ENCODE results near the gene DLK1.

The DLK1 gene

DNA sequence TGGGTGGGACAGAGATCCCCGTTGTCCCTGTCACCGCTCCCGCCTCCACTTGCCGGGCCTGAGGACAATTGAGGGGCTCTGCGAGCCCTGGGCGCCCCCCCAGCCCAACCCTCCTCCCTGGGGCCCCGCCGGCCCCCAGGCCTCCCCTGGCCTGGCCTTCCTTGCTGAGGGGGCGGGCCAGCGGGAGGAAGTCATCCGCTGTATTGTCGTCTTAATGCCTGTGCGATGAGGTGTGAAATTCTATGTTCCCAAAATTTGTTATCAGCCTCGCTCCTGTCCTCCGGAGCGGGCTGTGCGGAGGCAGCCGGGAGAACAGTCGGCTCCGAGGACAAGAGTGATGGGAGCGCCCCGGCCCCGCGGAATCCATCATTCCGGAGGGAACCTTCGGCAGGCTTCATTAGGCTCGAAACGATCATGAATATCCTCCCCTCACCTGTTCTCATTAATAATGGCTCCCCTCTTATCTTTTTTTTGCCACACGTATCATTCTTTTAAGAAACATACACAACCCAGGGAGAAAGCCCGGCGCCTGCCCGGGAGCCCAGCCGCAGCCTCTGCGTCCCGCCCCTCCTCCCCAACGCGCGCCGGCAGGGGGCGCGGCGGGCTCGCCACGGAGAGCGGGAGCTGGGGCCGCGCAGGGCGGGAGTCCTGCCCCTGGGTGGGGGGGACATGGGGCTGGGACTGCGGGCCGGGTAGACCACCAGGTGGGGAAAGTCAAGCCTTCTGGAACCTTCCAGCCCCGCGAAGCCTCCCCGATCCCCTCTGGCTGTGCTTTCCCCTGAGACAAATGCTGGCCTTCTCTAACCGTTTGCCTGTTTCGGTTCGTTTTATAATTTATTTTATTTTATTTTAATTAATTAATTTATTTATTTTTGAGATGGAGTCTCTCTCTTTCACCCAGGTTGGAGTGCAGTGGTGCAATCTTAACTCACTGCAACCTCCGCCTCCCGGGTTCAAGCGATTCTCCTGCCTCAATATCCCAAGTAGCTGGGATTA, 17.1 kb upstream of the DLK1 start:
- Histone ChIP-seq H3K9me3 (no peaks in the 10 kb centered on the region), H3K4me3 (ENCODE audit: low read depth, low read length) (no peak overlapping the region), H3K27me3 (no peaks in the 10 kb centered on the region), H3K36me3 (no peaks in the 10 kb centered on the region), H3K4me1 (peaks cover 40% of the 10 kb centered on the region)
- TF ChIP-seq CTCF (IDR thresholded peaks at IDR 0.05; ENCODE audit: low read depth, low read length) = no peak
- DNase-seq = no peak

- no peak for TF ChIP-seq CTCF (IDR thresholded peaks at IDR 0.05; ENCODE audit: low read depth, low read length)
- no peak for DNase-seq
These were observed 16.3 kb upstream of the DLK1 start for GRCh38 chr14:100710391-100710790.

DNA sequence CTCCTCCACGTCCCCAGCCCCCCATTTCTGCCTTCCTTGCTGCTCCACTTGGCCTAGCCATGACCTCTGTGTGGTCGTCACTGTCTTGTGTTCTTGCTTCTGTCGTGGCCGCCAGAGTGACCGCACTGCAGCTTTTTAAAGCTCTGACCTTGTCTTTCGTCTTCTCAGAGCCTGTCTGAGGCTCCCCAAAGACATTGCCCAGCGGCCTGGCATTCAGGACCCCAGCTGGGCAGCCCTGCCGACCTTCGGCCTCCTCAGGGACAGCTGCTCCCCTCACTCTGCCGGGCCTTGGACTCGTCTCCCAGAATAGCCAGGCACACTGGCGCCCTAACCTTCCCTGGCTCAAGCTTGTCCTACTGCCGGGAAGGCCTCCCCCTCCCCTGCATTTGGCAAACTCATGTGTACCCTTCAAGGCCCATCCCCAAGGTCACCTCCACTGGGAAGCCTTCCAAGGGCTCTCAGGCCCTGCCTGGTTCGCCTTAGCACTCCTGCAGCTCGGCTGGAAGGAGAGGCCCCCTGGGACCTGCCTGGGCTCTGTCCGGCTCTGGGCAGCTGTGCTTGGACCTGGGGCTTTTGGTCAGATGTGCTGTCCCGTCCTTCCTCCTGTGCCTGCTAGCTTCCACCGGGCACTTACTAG, 15.7 kb upstream of the DLK1 start:
- DNase-seq = no peak
- H3K36me3 ChIP-seq = no peaks in the 10 kb centered on the region
- no peak for TF ChIP-seq CTCF (IDR thresholded peaks at IDR 0.05; ENCODE audit: low read depth, low read length)
- no peaks in the 10 kb centered on the region for H3K9me3 ChIP-seq
- H3K27me3 ChIP-seq = no peaks in the 10 kb centered on the region
- H3K4me1 ChIP-seq = peaks cover 52% of the 10 kb centered on the region
- H3K4me3 ChIP-seq (ENCODE audit: low read depth, low read length) = no peak overlapping the region

More at GRCh38 chr14:100710391-100710790, 16.3 kb upstream of the DLK1 start:
- no peak overlapping the region for H3K4me3 ChIP-seq (ENCODE audit: low read depth, low read length)
- no peaks in the 10 kb centered on the region for H3K36me3 ChIP-seq
- no peaks in the 10 kb centered on the region for H3K9me3 ChIP-seq
- no peaks in the 10 kb centered on the region for H3K27me3 ChIP-seq
- H3K4me1 ChIP-seq = peaks cover 46% of the 10 kb centered on the region

GRCh38 chr14:100711493-100711892, 15.2 kb upstream of the DLK1 start:
- Histone ChIP-seq H3K36me3 (no peaks in the 10 kb centered on the region), H3K4me1 (peaks cover 47% of the 10 kb centered on the region)
- DNase-seq = no peak

DNA sequence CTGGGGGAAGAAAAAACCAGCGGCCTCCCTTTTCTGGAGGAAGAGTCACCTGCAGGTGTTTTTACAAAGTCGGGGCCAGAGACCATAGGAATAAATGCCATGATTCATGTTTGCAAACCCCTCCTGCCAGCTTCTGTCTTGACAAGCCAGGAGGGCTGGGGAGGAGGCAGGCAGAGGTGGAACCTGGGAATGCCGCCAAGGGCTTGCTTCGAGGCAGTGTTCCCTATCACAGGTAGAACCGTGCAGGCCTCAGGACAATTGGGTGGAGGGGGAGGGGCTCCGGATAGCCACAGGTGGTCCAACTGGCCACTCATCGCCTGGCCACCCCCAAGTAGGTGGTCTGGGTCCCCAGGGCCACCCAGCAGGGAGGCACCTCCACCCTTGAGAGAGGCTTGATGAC, 14.2 kb upstream of the DLK1 start:
- DNase-seq = no peak
- Histone ChIP-seq H3K4me3 (ENCODE audit: low read depth, low read length) (no peak overlapping the region), H3K27me3 (no peaks in the 10 kb centered on the region), H3K4me1 (peaks cover 46% of the 10 kb centered on the region), H3K9me3 (no peaks in the 10 kb centered on the region), H3K36me3 (no peaks in the 10 kb centered on the region)
- no peak for TF ChIP-seq CTCF (IDR thresholded peaks at IDR 0.05; ENCODE audit: low read depth, low read length)

More at GRCh38 chr14:100711493-100711892, 15.2 kb upstream of the DLK1 start:
- H3K27me3 ChIP-seq = no peaks in the 10 kb centered on the region
- H3K9me3 ChIP-seq = no peaks in the 10 kb centered on the region
- H3K4me3 ChIP-seq (ENCODE audit: low read depth, low read length) = no peak overlapping the region
- no peak for TF ChIP-seq CTCF (IDR thresholded peaks at IDR 0.05; ENCODE audit: low read depth, low read length)

GRCh38 chr14:100713705-100714104, 13.0 kb upstream of the DLK1 start:
- no peak for TF ChIP-seq CTCF (IDR thresholded peaks at IDR 0.05; ENCODE audit: low read depth, low read length)
- Histone ChIP-seq H3K9me3 (no peaks in the 10 kb centered on the region), H3K36me3 (no peaks in the 10 kb centered on the region), H3K4me3 (ENCODE audit: low read depth, low read length) (no peak overlapping the region), H3K4me1 (peaks cover 44% of the 10 kb centered on the region), H3K27me3 (no peaks in the 10 kb centered on the region)
- DNase-seq = no peak

All from BE2C (cell line).